GM23248 (cell line): ENCODE data around the gene SMARCD3. TPM values are rescaled to one million over a fixed set of nuclear protein-coding genes. Genes with fewer than 3 reads are reported as not detected.

Experiments
- DNase-seq: peaks from one replicate; pipeline ENCODE4 v3.0.0-alpha.2; 2015
- H2AFZ ChIP-seq: fragments of 200-600 bp; sonication (generic); 2 replicates; pipeline ENCODE4 v1.6.1; 2016; ENCODE audit warnings: antibody characterized with exemption
- H3F3A ChIP-seq: fragments of 200-600 bp; sonication (generic); 2 replicates; pipeline ENCODE4 v1.6.1; 2016; ENCODE audit warnings: mild to moderate bottlenecking, antibody characterized with exemption, mixed run types; ENCODE audit not compliant: insufficient read depth
- H3K27ac ChIP-seq: fragments of 200-600 bp; sonication (generic); 2 replicates; pipeline ENCODE4 v1.5.1; 2016; ENCODE audit warnings: mild to moderate bottlenecking
- H3K27me3 ChIP-seq: fragments of 200-600 bp; sonication (generic); replicated peaks from 2 replicates; pipeline ENCODE4 v1.6.1; 2016; ENCODE audit warnings: mild to moderate bottlenecking; ENCODE audit not compliant: insufficient read depth
- H3K36me3 ChIP-seq: fragments of 200-600 bp; sonication (generic); 2 replicates; pipeline ENCODE4 v1.6.1; 2016; ENCODE audit warnings: low read depth, mild to moderate bottlenecking
- H3K4me1 ChIP-seq: fragments of 200-600 bp; sonication (generic); 2 replicates; pipeline ENCODE4 v1.6.1; 2016; ENCODE audit warnings: mild to moderate bottlenecking; ENCODE audit not compliant: insufficient read depth
- H3K4me2 ChIP-seq: fragments of 200-600 bp; sonication (generic); one replicate; pipeline ENCODE4 v1.6.1; 2016; ENCODE audit warnings: mild to moderate bottlenecking; ENCODE audit not compliant: unreplicated experiment
- H3K4me3 ChIP-seq: fragments of 200-600 bp; sonication (generic); 2 replicates; pipeline ENCODE4 v1.5.1; 2016; ENCODE audit warnings: mild to moderate bottlenecking
- H3K79me2 ChIP-seq: fragments of 200-600 bp; sonication (generic); 2 replicates; pipeline ENCODE4 v1.6.1; 2016; ENCODE audit warnings: mild to moderate bottlenecking; ENCODE audit not compliant: insufficient read depth
- H3K9ac ChIP-seq: fragments of 200-600 bp; sonication (generic); 2 replicates; pipeline ENCODE4 v1.6.1; 2016; ENCODE audit warnings: mild to moderate bottlenecking
- H3K9me2 ChIP-seq: fragments of 200-600 bp; sonication (generic); 2 replicates; pipeline ENCODE4 v1.6.1; 2016; ENCODE audit warnings: mixed run types, mild to moderate bottlenecking, moderate library complexity; ENCODE audit not compliant: insufficient read depth
- H3K9me3 ChIP-seq: fragments of 200-600 bp; sonication (generic); one replicate; pipeline ENCODE4 v1.6.1; 2017; ENCODE audit warnings: low read depth
- H4K20me1 ChIP-seq: fragments of 200-600 bp; sonication (generic); 2 replicates; pipeline ENCODE4 v1.6.0; 2016; ENCODE audit not compliant: insufficient read depth
- EZH2 ChIP-seq: fragments of 200-600 bp; sonication (generic); IDR thresholded peaks from 2 replicates; pipeline ENCODE4 v1.6.1; 2018; ENCODE audit warnings: antibody characterized with exemption, mild to moderate bottlenecking; ENCODE audit not compliant: insufficient read depth, poor library complexity, severe bottlenecking
- EZH2phosphoT487 ChIP-seq: fragments of 200-600 bp; sonication (generic); IDR thresholded peaks from 2 replicates; pipeline ENCODE4 v1.6.1; 2018; ENCODE audit warnings: antibody characterized with exemption, moderate library complexity, mild to moderate bottlenecking, low read depth; ENCODE audit not compliant: insufficient read depth
- WGBS, 2 experiments: methylation state at CpG; one replicate each; pipeline ENCODE4 v1.1.6; 2015 to 2017; ENCODE audit warnings: low lambda C conversion rate in 2 of 2, low coverage in 1 of 2; ENCODE audit errors: missing lambda C conversion rate in 2 of 2; 5-methylcytosine and 5-hydroxymethylcytosine counted together
- in situ Hi-C: fragments of 300-500 bp; cut with MboI; formaldehyde crosslinking; loops from 2 replicates; pipeline ENCODE4 v1.15.0; 2020
- polyA plus RNA-seq: library from polyadenylated mRNA; unstranded; fragments of >200 nt; fragmentation: Nextera tagmentation; extraction: Ambion mirVana; gene quantifications from 2 replicates; pipeline ENCODE4 v1.2.1, GENCODE V29; 2016
- total RNA-seq: library from RNA; depleted of rRNA; stranded (reverse); fragments of >200 nt; shearing (Covaris generic); gene quantifications from 2 replicates; pipeline ENCODE4 v1.2.3, GENCODE V29; 2014

SMARCD3 gene
- total and polyA plus RNA-seq, 2 experiments from 2014 or later, result 22.4 to 32.2 TPM

- in situ Hi-C loops, result no loop called here
- H3K4me2 ChIP-seq, result no peak overlapping the region
- no peak overlapping the region for H3K27ac ChIP-seq
- H3K4me1 ChIP-seq, result no peaks in the 10 kb centered on the region
- no peaks in the 10 kb centered on the region; the same call in 1 of the 2 replicates for H3K27me3 ChIP-seq
- no peak overlapping the region for H2AFZ ChIP-seq
- H3K79me2 ChIP-seq, result no peaks in the 10 kb centered on the region
- no peaks in the 10 kb centered on the region for H3K9me3 ChIP-seq
- 89 to 90% methylated on average over 10 of the region's 10 CpGs for WGBS, 2 experiments
- DNase-seq, result no peak
- no peaks in the 10 kb centered on the region for H3K36me3 ChIP-seq
- no peak overlapping the region for H3K4me3 ChIP-seq
- 0 out of 2 replicates have a peak, but pooled peaks cover 3% of the 10 kb centered on the region for H3F3A ChIP-seq
- H3K9me2 ChIP-seq, result no peaks in the 10 kb centered on the region
- H3K9ac ChIP-seq, result no peak overlapping the region
- no peak for TF ChIP-seq EZH2
- no peak for TF ChIP-seq EZH2phosphoT487
- no peaks in the 10 kb centered on the region for H4K20me1 ChIP-seq
Measured at GRCh38 chr7:151269511-151269910, 21.0 kb upstream of the SMARCD3 start.

- no peaks in the 10 kb centered on the region for H3K79me2 ChIP-seq
- H3F3A ChIP-seq, result no peaks in the 10 kb centered on the region
- TF ChIP-seq EZH2phosphoT487 (no peak), EZH2 (no peak)
- H3K4me1 ChIP-seq, result no peaks in the 10 kb centered on the region
- no peak overlapping the region for H3K27ac ChIP-seq
- H3K36me3 ChIP-seq, result no peaks in the 10 kb centered on the region
- H3K4me2 ChIP-seq, result no peak overlapping the region
- no peaks in the 10 kb centered on the region for H4K20me1 ChIP-seq
- H3K4me3 ChIP-seq, result no peak overlapping the region
- H3K9me2 ChIP-seq, result no peaks in the 10 kb centered on the region
- WGBS, 2 experiments, result 66 to 73% methylated on average over 9 of the region's 9 CpGs
- no peak for DNase-seq
- in situ Hi-C loops, result no loop called here
- no peak overlapping the region for H2AFZ ChIP-seq
- peaks cover 13% of the 10 kb centered on the region for H3K27me3 ChIP-seq
- H3K9me3 ChIP-seq, result no peaks in the 10 kb centered on the region
- H3K9ac ChIP-seq, result no peak overlapping the region
Measured at GRCh38 chr7:151265351-151265931, 16.9 kb upstream of the SMARCD3 start.

- peaks cover 20% of the 10 kb centered on the region for H3K27me3 ChIP-seq
- no peaks in the 10 kb centered on the region for H3F3A ChIP-seq
- no peak overlapping the region for H2AFZ ChIP-seq
- no peak overlapping the region for H3K9ac ChIP-seq
- no peak overlapping the region for H3K4me2 ChIP-seq
- H3K9me3 ChIP-seq, result no peaks in the 10 kb centered on the region
- H3K4me3 ChIP-seq, result no peak overlapping the region
- TF ChIP-seq EZH2, result no peak
- no peak for TF ChIP-seq EZH2phosphoT487
- H3K9me2 ChIP-seq, result no peaks in the 10 kb centered on the region
- H3K36me3 ChIP-seq, result no peaks in the 10 kb centered on the region
- H4K20me1 ChIP-seq, result no peaks in the 10 kb centered on the region
- DNase-seq, result no peak
- no peaks in the 10 kb centered on the region for H3K79me2 ChIP-seq
- 46 to 53% methylated on average over 5 of the region's 5 CpGs for WGBS, 2 experiments
- no peak overlapping the region for H3K27ac ChIP-seq
- H3K4me1 ChIP-seq, result no peaks in the 10 kb centered on the region
- in situ Hi-C loops, result no loop called here
Measured at GRCh38 chr7:151264615-151265014, 16.1 kb upstream of the SMARCD3 start.

GRCh38 chr7:151261529-151261928, 13.0 kb upstream of the SMARCD3 start:
- no peaks in the 10 kb centered on the region for H3K4me1 ChIP-seq
- no peaks in the 10 kb centered on the region for H3F3A ChIP-seq
- no peak overlapping the region for H3K4me2 ChIP-seq
- no peaks in the 10 kb centered on the region for H3K9me2 ChIP-seq
- in situ Hi-C loops, result no loop called here
- no peak overlapping the region for H2AFZ ChIP-seq
- H3K27me3 ChIP-seq, result peaks cover 25% of the 10 kb centered on the region
- TF ChIP-seq EZH2phosphoT487 (no peak), EZH2 (no peak)
- no peaks in the 10 kb centered on the region for H3K79me2 ChIP-seq
- no peaks in the 10 kb centered on the region for H4K20me1 ChIP-seq
- H3K9me3 ChIP-seq, result no peaks in the 10 kb centered on the region
- H3K9ac ChIP-seq, result no peak overlapping the region
- H3K27ac ChIP-seq, result no peak overlapping the region
- 12 to 17% methylated on average over 10 of the region's 10 CpGs for WGBS, 2 experiments
- no peak for DNase-seq
- no peak overlapping the region for H3K4me3 ChIP-seq
- no peaks in the 10 kb centered on the region for H3K36me3 ChIP-seq

GRCh38 chr7:151260883-151261282, 12.4 kb upstream of the SMARCD3 start:
- Histone ChIP-seq H3K9me2 (no peaks in the 10 kb centered on the region), H2AFZ (no peak overlapping the region), H3K79me2 (no peaks in the 10 kb centered on the region), H3K36me3 (no peaks in the 10 kb centered on the region), H3K9me3 (no peaks in the 10 kb centered on the region), H3K9ac (no peak overlapping the region), H3K27ac (no peak overlapping the region), H3K4me2 (no peak overlapping the region), H3K4me3 (no peak overlapping the region), H3F3A (no peaks in the 10 kb centered on the region), H4K20me1 (no peaks in the 10 kb centered on the region), H3K4me1 (no peaks in the 10 kb centered on the region), H3K27me3 (peaks cover 25% of the 10 kb centered on the region)
- 58 to 62% methylated on average over 8 of the region's 8 CpGs for WGBS, 2 experiments
- no peak for DNase-seq
- no peak for TF ChIP-seq EZH2phosphoT487
- TF ChIP-seq EZH2, result no peak
- in situ Hi-C loops, result no loop called here
